Occipital lobe (tissue), 3 donors: ENCODE measurements around the gene KRTAP7-1. TPM values are rescaled to one million over a fixed set of nuclear protein-coding genes. Genes with fewer than 3 reads are reported as not detected.

Experiments
- DNase-seq: peaks from one replicate; lab custom pipeline; 2025; lab: John Stamatoyannopoulos, UW
- small RNA-seq: library from RNA; depleted of rRNA; stranded (forward); fragments of <200 nt; gene quantifications from one replicate; pipeline ENCODE3, GENCODE V24; 2014
- total RNA-seq: library from RNA; depleted of rRNA; stranded (reverse); fragments of >200 nt; gene quantifications from one replicate; pipeline ENCODE4 v1.2.3, GENCODE V29; 2014

The KRTAP7-1 gene
- not detected for total RNA-seq

GRCh38 chr21:30829659-30830058 is at the start of gene KRTAP7-1:
KRTAP7-1 (minus strand) TSS chr21:30829759; CDS start chr21:30829698, 61 bp downstream.
- no peak for DNase-seq

GRCh38 chr21:30874526-30874925 is 45.0 kb upstream of the KRTAP7-1 start:
- no peak for DNase-seq

GRCh38 chr21:30847627-30848500 is 18.3 kb upstream of the KRTAP7-1 start:
- no peak for DNase-seq

- DNase-seq, result no peak
Observed at GRCh38 chr21:30842990-30843389, 13.4 kb upstream of the KRTAP7-1 start.

- no peak for DNase-seq
Observed at GRCh38 chr21:30839304-30839703, 9.7 kb upstream of the KRTAP7-1 start.

- DNase-seq, result no peak
Observed at GRCh38 chr21:30838536-30838935, 9.0 kb upstream of the KRTAP7-1 start.

- no peak for DNase-seq
Observed at GRCh38 chr21:30831194-30831765, 1.7 kb upstream of the KRTAP7-1 start.

- no peak for DNase-seq
Observed at GRCh38 chr21:30818837-30819610, 10.5 kb downstream of the KRTAP7-1 start.

- no peak for DNase-seq
Observed at GRCh38 chr21:30813174-30813573, 16.4 kb downstream of the KRTAP7-1 start, which contains the start of gene KRTAP8-1. KRTAP8-1 (minus strand) TSS chr21:30813274; CDS start chr21:30813220, 54 bp downstream.

- no peak for DNase-seq
Observed at GRCh38 chr21:30800605-30801004, 29.0 kb downstream of the KRTAP7-1 start.

- DNase-seq, result no peak
Observed at GRCh38 chr21:30793581-30794314, 35.8 kb downstream of the KRTAP7-1 start.

- no peak for DNase-seq
Observed at GRCh38 chr21:30779249-30779648, 50.3 kb downstream of the KRTAP7-1 start.

Small RNA genes within 50 kb of the gene (small RNA-seq; reads per million reads assigned to genes)
- not detected for gene KRTAP8-2P
- not detected for gene KRTAP8-3P

Other genes with a start within 250 kb of the KRTAP7-1 start
- gene KRTAP22-2, start 239.4 kb downstream of the KRTAP7-1 start, total RNA-seq, result not detected
- not detected for gene KRTAP6-3, start 237.3 kb downstream of the KRTAP7-1 start, total RNA-seq
- not detected for gene KRTAP6-2, start 230.9 kb downstream of the KRTAP7-1 start, total RNA-seq
- gene KRTAP22-1, start 228.7 kb downstream of the KRTAP7-1 start, total RNA-seq, result not detected
- not detected for gene KRTAP6-1, start 215.8 kb downstream of the KRTAP7-1 start, total RNA-seq
- not detected for gene KRTAP20-1, start 213.3 kb downstream of the KRTAP7-1 start, total RNA-seq
- gene KRTAP20-4, start 209.1 kb downstream of the KRTAP7-1 start, total RNA-seq, result not detected
- gene KRTAP20-2, start 194.6 kb downstream of the KRTAP7-1 start, total RNA-seq, result not detected
- not detected for gene KRTAP20-3, start 186.9 kb downstream of the KRTAP7-1 start, total RNA-seq
- gene KRTAP21-3, start 111.0 kb downstream of the KRTAP7-1 start, total RNA-seq, result not detected
- not detected for gene KRTAP21-2, start 82.5 kb downstream of the KRTAP7-1 start, total RNA-seq
- not detected for gene KRTAP21-1, start 74.3 kb downstream of the KRTAP7-1 start, total RNA-seq
- gene KRTAP8-1, start 16.5 kb downstream of the KRTAP7-1 start, total RNA-seq, result not detected
- gene KRTAP11-1, start 51.8 kb upstream of the KRTAP7-1 start, total RNA-seq, result not detected
- not detected for gene KRTAP19-8, start 208.7 kb upstream of the KRTAP7-1 start, total RNA-seq